Measurements from ENCODE around the gene ARFGAP1. TPM values are rescaled to one million over a fixed set of nuclear protein-coding genes. Genes with fewer than 3 reads are reported as not detected.

Gene ARFGAP1
- total RNA-seq, 3 donors from 2014 or later (not counting 1 experiment from before 2014, with no cell fraction given), result 118 to 138 (median 127) TPM

DNA sequence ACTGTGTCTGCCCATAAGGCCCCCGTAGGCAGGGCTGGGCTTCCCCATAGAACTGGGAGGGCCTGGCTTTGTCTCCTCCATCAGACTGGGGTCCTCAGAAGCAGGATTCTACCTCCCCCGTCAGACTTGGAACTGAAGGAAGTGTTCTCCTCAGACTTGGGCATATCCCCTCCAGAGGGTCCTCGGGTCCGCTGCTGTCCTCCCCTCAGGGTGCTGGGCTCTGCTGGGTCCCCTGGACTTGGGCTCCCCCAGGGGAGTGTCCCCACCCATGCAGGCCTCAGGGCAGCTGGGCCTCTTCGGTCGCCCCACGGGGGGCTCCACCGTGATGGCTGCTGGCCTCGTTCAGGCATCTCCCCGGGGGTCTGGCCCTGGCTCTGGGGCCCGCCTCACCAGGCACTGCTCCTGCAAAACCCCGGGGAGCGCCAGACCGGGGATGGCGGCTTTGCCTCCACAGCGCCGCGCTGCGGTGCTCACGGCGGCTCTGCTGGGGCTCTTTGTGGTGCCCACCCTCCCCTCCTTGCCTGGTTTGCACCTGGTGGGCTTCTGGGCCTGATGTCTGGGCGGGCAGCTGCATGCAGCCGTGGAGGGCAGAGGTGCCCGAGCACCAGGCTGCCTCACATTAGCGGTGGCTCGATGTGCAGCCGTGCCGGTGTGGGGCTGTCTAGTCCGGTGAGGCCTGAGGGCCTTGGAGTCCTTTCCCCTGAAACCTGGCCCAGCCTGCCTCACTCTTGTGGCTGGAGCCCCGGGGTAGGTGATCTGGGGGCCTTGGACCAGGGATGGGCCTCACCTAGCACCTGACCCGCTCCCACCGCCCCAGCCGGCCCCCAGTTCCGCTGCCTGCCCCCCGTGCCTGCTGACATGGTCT is 34.3 kb downstream of the ARFGAP1 start:
- H3K36me3 ChIP-seq (ENCODE audit: control insufficient read depth, insufficient read depth, low read length), result no peaks in the 10 kb centered on the region
- Mint-ChIP-seq H3K4me3 (no peak overlapping the region), H3K36me3 (no peaks in the 10 kb centered on the region), H3K27me3 (ENCODE audit: low read depth in 2 of 2) (peaks cover 0 to 6% of the 10 kb centered on the region in 2 donors), H3K9me3 (peaks cover 0 to under 1% of the 10 kb centered on the region in 2 donors), H3K27ac (no peak overlapping the region), H3K4me1 (no peaks in the 10 kb centered on the region)
- TF ChIP-seq, protein P1, sequence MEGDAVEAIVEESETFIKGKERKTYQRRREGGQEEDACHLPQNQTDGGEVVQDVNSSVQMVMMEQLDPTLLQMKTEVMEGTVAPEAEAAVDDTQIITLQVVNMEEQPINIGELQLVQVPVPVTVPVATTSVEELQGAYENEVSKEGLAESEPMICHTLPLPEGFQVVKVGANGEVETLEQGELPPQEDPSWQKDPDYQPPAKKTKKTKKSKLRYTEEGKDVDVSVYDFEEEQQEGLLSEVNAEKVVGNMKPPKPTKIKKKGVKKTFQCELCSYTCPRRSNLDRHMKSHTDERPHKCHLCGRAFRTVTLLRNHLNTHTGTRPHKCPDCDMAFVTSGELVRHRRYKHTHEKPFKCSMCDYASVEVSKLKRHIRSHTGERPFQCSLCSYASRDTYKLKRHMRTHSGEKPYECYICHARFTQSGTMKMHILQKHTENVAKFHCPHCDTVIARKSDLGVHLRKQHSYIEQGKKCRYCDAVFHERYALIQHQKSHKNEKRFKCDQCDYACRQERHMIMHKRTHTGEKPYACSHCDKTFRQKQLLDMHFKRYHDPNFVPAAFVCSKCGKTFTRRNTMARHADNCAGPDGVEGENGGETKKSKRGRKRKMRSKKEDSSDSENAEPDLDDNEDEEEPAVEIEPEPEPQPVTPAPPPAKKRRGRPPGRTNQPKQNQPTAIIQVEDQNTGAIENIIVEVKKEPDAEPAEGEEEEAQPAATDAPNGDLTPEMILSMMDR (IDR thresholded peaks at IDR 0.05), result no peak
- intact Hi-C loops (cut with micrococcal nuclease), result no loop called here
- 84% methylated on average over 35 of the region's 35 CpGs for WGBS (ENCODE audit: insufficient coverage)
- peaks cover under 1% of the 10 kb centered on the region for H3K4me1 ChIP-seq (ENCODE audit: control insufficient read depth, insufficient read depth, low read length)
- ATAC-seq, result no peak
- no peaks in the 10 kb centered on the region for H3K9me3 ChIP-seq (ENCODE audit: control insufficient read depth, insufficient read depth, low read length)
- H3K4me3 ChIP-seq (ENCODE audit: low read length), result no peak overlapping the region
- DNase-seq, result no peak
- no peak overlapping the region for H3K27ac ChIP-seq (ENCODE audit: low read length)
- no peaks in the 10 kb centered on the region for H3K27me3 ChIP-seq (ENCODE audit: control insufficient read depth, insufficient read depth, low read length)

DNA sequence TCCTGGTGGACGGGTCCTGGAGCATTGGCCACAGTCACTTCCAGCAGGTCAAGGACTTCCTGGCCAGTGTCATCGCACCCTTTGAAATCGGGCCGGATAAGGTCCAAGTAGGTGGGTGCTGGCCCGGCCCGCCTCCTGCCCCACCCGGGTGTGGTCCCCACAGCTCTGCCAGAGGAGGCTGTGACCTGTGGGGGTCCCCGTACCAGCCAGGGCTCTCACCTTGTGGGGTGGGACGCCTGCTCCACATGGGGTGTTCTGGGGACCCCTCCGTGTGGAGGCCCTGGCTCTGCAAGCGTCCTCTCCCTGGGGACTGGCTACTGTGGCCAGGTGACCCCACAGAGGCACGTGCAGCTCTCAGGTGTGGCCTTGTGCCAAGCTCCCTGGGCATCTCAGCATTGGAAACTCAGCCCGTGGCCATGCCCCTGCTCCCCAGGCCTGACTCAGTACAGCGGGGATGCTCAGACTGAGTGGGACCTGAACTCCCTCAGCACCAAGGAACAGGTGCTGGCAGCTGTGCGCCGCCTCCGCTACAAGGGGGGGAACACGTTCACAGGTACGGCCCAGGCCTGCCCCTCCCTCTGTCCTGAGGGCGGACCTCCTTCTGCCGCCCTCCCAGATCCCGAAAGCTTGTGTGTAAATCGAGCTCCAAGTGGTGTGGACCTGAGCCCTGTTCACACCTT is 35.1 kb downstream of the ARFGAP1 start:
- Histone ChIP-seq H3K36me3 (ENCODE audit: control insufficient read depth, insufficient read depth, low read length) (no peaks in the 10 kb centered on the region), H3K9me3 (ENCODE audit: control insufficient read depth, insufficient read depth, low read length) (no peaks in the 10 kb centered on the region), H3K27ac (ENCODE audit: low read length) (no peak overlapping the region), H3K27me3 (ENCODE audit: control insufficient read depth, insufficient read depth, low read length) (no peaks in the 10 kb centered on the region), H3K4me3 (ENCODE audit: low read length) (no peak overlapping the region), H3K4me1 (ENCODE audit: control insufficient read depth, insufficient read depth, low read length) (peaks cover 3% of the 10 kb centered on the region)
- intact Hi-C loops (cut with micrococcal nuclease), result loop anchor here (2.0 kb wide), 1 partner anchor 73 kb away; no protein-coding TSS in a partner anchor
- Mint-ChIP-seq H3K27ac (no peak overlapping the region), H3K4me1 (no peaks in the 10 kb centered on the region), H3K4me3 (no peak overlapping the region), H3K27me3 (ENCODE audit: low read depth in 2 of 2) (peaks cover 0 to 6% of the 10 kb centered on the region in 2 donors), H3K9me3 (no peaks in the 10 kb centered on the region), H3K36me3 (no peaks in the 10 kb centered on the region)
- DNase-seq (no peak), ATAC-seq (no peak)
- WGBS (ENCODE audit: insufficient coverage), result 82% methylated on average over 23 of the region's 23 CpGs
- TF ChIP-seq, protein P1 (IDR thresholded peaks at IDR 0.05), result no peak

DNA sequence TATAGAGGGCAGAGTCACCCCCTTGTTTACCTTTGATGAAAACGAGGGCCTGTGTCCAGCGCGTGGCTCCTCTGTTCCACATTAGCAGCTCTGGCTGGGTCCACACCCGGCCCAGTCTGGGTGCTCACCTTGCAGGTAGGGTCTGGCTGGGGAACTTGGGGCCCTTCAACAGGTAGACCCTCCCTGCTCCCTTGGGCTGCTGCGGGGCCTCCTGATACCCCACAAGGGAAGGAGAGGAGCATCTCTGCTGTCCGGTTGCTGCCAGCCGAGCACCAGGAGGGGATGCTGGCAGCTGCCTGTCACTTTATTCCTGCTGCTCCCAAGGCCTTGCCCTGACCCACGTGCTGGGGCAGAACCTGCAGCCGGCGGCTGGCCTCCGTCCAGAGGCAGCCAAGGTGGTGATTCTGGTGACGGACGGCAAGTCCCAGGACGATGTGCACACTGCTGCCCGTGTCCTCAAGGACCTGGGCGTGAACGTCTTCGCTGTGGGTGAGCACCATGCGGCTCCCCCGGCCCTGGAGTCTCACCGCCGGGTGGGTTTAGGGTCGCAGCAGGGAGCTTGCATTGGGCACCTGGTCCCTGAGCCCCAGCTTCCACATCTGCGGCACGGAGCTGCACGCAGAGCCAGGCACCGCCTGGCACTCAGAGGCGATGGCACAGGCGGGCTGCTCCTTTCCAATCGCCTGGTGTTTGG is 35.8 kb downstream of the ARFGAP1 start:
- intact Hi-C loops (cut with micrococcal nuclease), result loop anchor here (2.0 kb wide), 1 partner anchor 72 kb away; no protein-coding TSS in a partner anchor
- Histone ChIP-seq H3K36me3 (ENCODE audit: control insufficient read depth, insufficient read depth, low read length) (no peaks in the 10 kb centered on the region), H3K9me3 (ENCODE audit: control insufficient read depth, insufficient read depth, low read length) (no peaks in the 10 kb centered on the region), H3K27me3 (ENCODE audit: control insufficient read depth, insufficient read depth, low read length) (no peaks in the 10 kb centered on the region), H3K4me1 (ENCODE audit: control insufficient read depth, insufficient read depth, low read length) (peaks cover 3% of the 10 kb centered on the region), H3K27ac (ENCODE audit: low read length) (no peak overlapping the region), H3K4me3 (ENCODE audit: low read length) (no peak overlapping the region)
- no peak for DNase-seq
- no peaks in the 10 kb centered on the region for H3K4me1 Mint-ChIP-seq
- H3K27me3 Mint-ChIP-seq (ENCODE audit: low read depth in 2 of 2), result peaks cover 0 to 6% of the 10 kb centered on the region in 2 donors
- no peak overlapping the region for H3K4me3 Mint-ChIP-seq
- H3K36me3 Mint-ChIP-seq, result no peaks in the 10 kb centered on the region
- TF ChIP-seq, protein P1 (IDR thresholded peaks at IDR 0.05), result no peak
- WGBS (ENCODE audit: insufficient coverage), result 88% methylated on average over 30 of the region's 30 CpGs
- no peak overlapping the region for H3K27ac Mint-ChIP-seq
- H3K9me3 Mint-ChIP-seq, result no peaks in the 10 kb centered on the region
- no peak for ATAC-seq
